Endothelial cell of umbilical vein (primary cell): ENCODE results near the gene TRMT1. TPM values are rescaled to one million over a fixed set of nuclear protein-coding genes. Genes with fewer than 3 reads are reported as not detected.

Experiments used
- BruUV-seq: library from RNA; stranded (reverse); fragments of 400-500 nt; replicated peaks from 2 replicates; lab custom pipeline; 2021; lab: Mats Ljungman, UMichigan
- CTCF ChIA-PET: fragments of 300-600, 350-600 bp; sonication (Branson Sonifier 250); formaldehyde crosslinking; loops from one replicate; lab custom pipeline; 2021; ENCODE audit warnings: antibody characterized with exemption, inconsistent platforms; lab: Charles Lee
- POLR2A ChIA-PET: fragments of 300-600, 350-600 bp; sonication (Branson Sonifier 250); formaldehyde crosslinking; loops from one replicate; lab custom pipeline; 2021; ENCODE audit warnings: antibody characterized with exemption, inconsistent platforms; lab: Charles Lee
- DNase-seq: peaks from one replicate; pipeline ENCODE4 v3.0.0-alpha.2; 2011; ENCODE audit warnings: low read depth, low spot score
- FAIRE-seq: peaks from 2 replicates; lab custom pipeline; 2011; peaks lifted over from hg19 to GRCh38; lab: Jason Lieb, UNC
- H2AFZ ChIP-seq: 2 replicates; pipeline ENCODE4 v1.6.0; 2012; ENCODE audit warnings: low read depth, low read length, control low read depth, inconsistent platforms
- H3K27ac ChIP-seq: 2 replicates; pipeline ENCODE4 v1.5.1; 2011; ENCODE audit warnings: low read depth, mild to moderate bottlenecking, control low read depth, low read length, moderate library complexity; ENCODE audit not compliant: insufficient read depth
- H3K27me3 ChIP-seq, 2 experiments: 2 replicates each; pipeline versions ENCODE4 v1.6.0 to v1.6.1; 2011; ENCODE audit warnings: low read length in 2 of 2, mixed read lengths in 1 of 2; ENCODE audit not compliant: control insufficient read depth in 2 of 2, insufficient read depth in 2 of 2
- H3K36me3 ChIP-seq, 2 experiments: 2 replicates in 1 of 2; 3 replicates in 1 of 2; pipeline ENCODE4 v1.5.1; 2011; ENCODE audit warnings: low read length in 2 of 2, mild to moderate bottlenecking in 1 of 2, moderate library complexity in 1 of 2; ENCODE audit not compliant: control insufficient read depth in 2 of 2, insufficient read depth in 2 of 2; ENCODE audit errors: extremely low read depth in 1 of 2
- H3K4me1 ChIP-seq: 3 replicates; pipeline ENCODE4 v1.5.1; 2011; ENCODE audit warnings: mild to moderate bottlenecking, low read length; ENCODE audit not compliant: control insufficient read depth, insufficient read depth; ENCODE audit errors: extremely low read depth
- H3K4me2 ChIP-seq: 2 replicates; pipeline ENCODE4 v1.6.1; 2011; ENCODE audit warnings: low read length, control low read depth, mixed read lengths; ENCODE audit not compliant: insufficient read depth
- H3K4me3 ChIP-seq, 3 experiments: fragments of 200-600 bp in 1 of 3; sonication (generic), shearing (Covaris generic) in 1 of 3; replicated peaks in 1 of 3; 2 replicates each; pipeline ENCODE4 v1.5.1; 2011 to 2016; ENCODE audit warnings: control low read depth in 3 of 3, low read length in 3 of 3, mild to moderate bottlenecking in 2 of 3, inconsistent platforms in 1 of 3, low read depth in 1 of 3, moderate library complexity in 1 of 3; ENCODE audit not compliant: insufficient read depth in 1 of 3
- H3K79me2 ChIP-seq: 2 replicates; pipeline ENCODE4 v1.6.0; 2012; ENCODE audit warnings: low read length, inconsistent platforms; ENCODE audit not compliant: control insufficient read depth, insufficient read depth
- H3K9ac ChIP-seq: replicated peaks from 2 replicates; pipeline ENCODE3; 2011; ENCODE audit warnings: low read length, control low read depth; ENCODE audit not compliant: insufficient read depth; ENCODE audit errors: extremely low read depth
- H3K9me1 ChIP-seq: replicated peaks from 3 replicates; pipeline ENCODE4 v1.6.0; 2011; ENCODE audit warnings: mild to moderate bottlenecking, low read length; ENCODE audit not compliant: control insufficient read depth, insufficient read depth; ENCODE audit errors: extremely low read depth
- H3K9me3 ChIP-seq: replicated peaks from 2 replicates; pipeline ENCODE4 v1.5.1; 2012; ENCODE audit warnings: low read length, inconsistent platforms; ENCODE audit not compliant: control insufficient read depth, insufficient read depth
- H4K20me1 ChIP-seq: replicated peaks from 2 replicates; pipeline ENCODE3; 2011; ENCODE audit warnings: mild to moderate bottlenecking, low read length; ENCODE audit not compliant: control insufficient read depth, insufficient read depth; ENCODE audit errors: extremely low read depth
- EZH2 ChIP-seq: IDR thresholded peaks from 2 replicates; pipeline ENCODE4 v1.6.1; 2012; ENCODE audit warnings: borderline replicate concordance, low read depth, mild to moderate bottlenecking, moderate library complexity, low read length, inconsistent platforms; ENCODE audit not compliant: severe bottlenecking
- FOS ChIP-seq: IDR thresholded peaks from 2 replicates; pipeline ENCODE4 v1.6.1; 2011; ENCODE audit warnings: mild to moderate bottlenecking, low read length, moderate library complexity, borderline replicate concordance; ENCODE audit not compliant: insufficient read depth
- GATA2 ChIP-seq: IDR thresholded peaks from 2 replicates; pipeline ENCODE4 v1.7.0; 2011; ENCODE audit warnings: low read depth, mild to moderate bottlenecking, moderate library complexity, mixed read lengths, low read length; ENCODE audit not compliant: insufficient read length, insufficient read depth
- JUN ChIP-seq: IDR thresholded peaks from 2 replicates; pipeline ENCODE4 v1.6.1; 2011; ENCODE audit warnings: borderline replicate concordance, low read depth; ENCODE audit not compliant: insufficient read length, insufficient read depth
- MYC ChIP-seq: IDR thresholded peaks from one replicate; pipeline ENCODE4 v1.6.1; 2011; ENCODE audit warnings: mild to moderate bottlenecking, low read depth, low read length
- POLR2A ChIP-seq: IDR thresholded peaks from 2 replicates; pipeline ENCODE4 v1.6.1; 2012; ENCODE audit warnings: low read depth, mild to moderate bottlenecking, control low read depth, low read length
- POLR2AphosphoS5 ChIP-seq: IDR thresholded peaks from 2 replicates; pipeline ENCODE4 v1.6.1; 2012; ENCODE audit warnings: low read depth, mild to moderate bottlenecking, control low read depth, low read length, moderate library complexity; ENCODE audit not compliant: insufficient read depth
- dilution Hi-C: fragments of 300-500 bp; cut with MboI; formaldehyde crosslinking; loops from one replicate; pipeline ENCODE4 v1.15.0; 2019; ENCODE audit warnings: low sequenced_read_pairs; ENCODE audit not compliant: extremely low pct_ligation_motif_present
- intact Hi-C: fragments of 100-400 bp; cut with micrococcal nuclease; formaldehyde crosslinking; loops from one replicate; pipeline ENCODE4 v1.10.0; 2022
- polyA plus RNA-seq, 4 experiments: library from polyadenylated mRNA; depleted of rRNA in 3 of 4; stranded (reverse) in 3 of 4; unstranded in 1 of 4; fragments of >200 nt; gene quantifications; 2 replicates each; pipeline versions ENCODE4 v1.2.1 to v1.2.3, GENCODE V29; 2011 to 2012; ENCODE audit warnings: missing spikeins in 1 of 4
- total RNA-seq: library from RNA; stranded (reverse); gene quantifications from 2 replicates; pipeline ENCODE4 v1.2.3, GENCODE V29; 2021
- TF ChIP-seq, protein P1 (sequence below), 2 donors: IDR thresholded peaks; 1 replicate in 1 of 2; 2 replicates in 1 of 2; pipeline ENCODE4 v1.5.1; 2011; ENCODE audit warnings: low read length in 2 of 2, mild to moderate bottlenecking in 2 of 2, moderate library complexity in 2 of 2, control low read depth in 1 of 2, inconsistent platforms in 1 of 2, low read depth in 1 of 2; ENCODE audit not compliant: insufficient read depth in 1 of 2; ENCODE audit errors: extremely low read depth in 1 of 2
- TF ChIP-seq, protein P2 (sequence below): IDR thresholded peaks from 2 replicates; pipeline ENCODE4 v1.6.1; 2011; ENCODE audit not compliant: insufficient read depth, insufficient read length

The TRMT1 gene
- total and polyA plus RNA-seq, 2 donors (not counting 3 experiments of a cell fraction or from before 2014, with no cell fraction given), result 46.3 to 53.0 TPM

DNA sequence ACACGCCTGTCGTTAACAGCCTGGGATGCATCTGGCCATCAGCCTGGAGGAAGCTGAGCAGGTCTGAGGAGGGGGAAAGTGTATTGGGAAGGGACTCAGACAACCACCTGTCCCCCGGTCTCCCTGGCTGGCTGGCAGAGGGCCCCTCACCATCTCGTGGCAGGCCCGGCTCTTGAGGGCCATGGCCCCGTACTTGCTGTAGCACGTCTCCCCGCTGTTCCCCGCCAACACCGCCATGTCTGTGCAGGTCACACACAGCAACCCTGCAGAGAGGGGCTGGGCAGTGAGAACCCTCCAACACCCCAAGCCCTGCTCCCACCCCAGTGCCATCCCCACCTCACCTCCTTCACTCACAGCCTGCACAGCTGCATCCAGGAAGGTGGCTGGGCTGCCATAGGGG is 4.0 kb downstream of the TRMT1 start:
- POLR2A ChIA-PET, result no interaction called here
- no peak for TF ChIP-seq POLR2A
- no peak for TF ChIP-seq JUN
- no peak for TF ChIP-seq POLR2AphosphoS5
- TF ChIP-seq GATA2, result no peak
- no peak for TF ChIP-seq EZH2
- TF ChIP-seq, protein P1, sequence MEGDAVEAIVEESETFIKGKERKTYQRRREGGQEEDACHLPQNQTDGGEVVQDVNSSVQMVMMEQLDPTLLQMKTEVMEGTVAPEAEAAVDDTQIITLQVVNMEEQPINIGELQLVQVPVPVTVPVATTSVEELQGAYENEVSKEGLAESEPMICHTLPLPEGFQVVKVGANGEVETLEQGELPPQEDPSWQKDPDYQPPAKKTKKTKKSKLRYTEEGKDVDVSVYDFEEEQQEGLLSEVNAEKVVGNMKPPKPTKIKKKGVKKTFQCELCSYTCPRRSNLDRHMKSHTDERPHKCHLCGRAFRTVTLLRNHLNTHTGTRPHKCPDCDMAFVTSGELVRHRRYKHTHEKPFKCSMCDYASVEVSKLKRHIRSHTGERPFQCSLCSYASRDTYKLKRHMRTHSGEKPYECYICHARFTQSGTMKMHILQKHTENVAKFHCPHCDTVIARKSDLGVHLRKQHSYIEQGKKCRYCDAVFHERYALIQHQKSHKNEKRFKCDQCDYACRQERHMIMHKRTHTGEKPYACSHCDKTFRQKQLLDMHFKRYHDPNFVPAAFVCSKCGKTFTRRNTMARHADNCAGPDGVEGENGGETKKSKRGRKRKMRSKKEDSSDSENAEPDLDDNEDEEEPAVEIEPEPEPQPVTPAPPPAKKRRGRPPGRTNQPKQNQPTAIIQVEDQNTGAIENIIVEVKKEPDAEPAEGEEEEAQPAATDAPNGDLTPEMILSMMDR (IDR thresholded peaks at IDR 0.05; ENCODE audit: extremely low read depth in 1 of 2, insufficient read depth in 1 of 2, low read depth in 1 of 2, low read length in 2 of 2), result no peak
- no peak for TF ChIP-seq MYC
- no peak for TF ChIP-seq FOS
- TF ChIP-seq, protein P2, sequence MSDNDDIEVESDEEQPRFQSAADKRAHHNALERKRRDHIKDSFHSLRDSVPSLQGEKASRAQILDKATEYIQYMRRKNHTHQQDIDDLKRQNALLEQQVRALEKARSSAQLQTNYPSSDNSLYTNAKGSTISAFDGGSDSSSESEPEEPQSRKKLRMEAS, result no peak
- intact Hi-C loops, result no loop called here

More for the DNA sequence above, 4.0 kb downstream of the TRMT1 start:
- Histone ChIP-seq H3K27ac (no peak overlapping the region), H3K9me3 (no peaks in the 10 kb centered on the region), H2AFZ (no peak overlapping the region), H3K36me3 (peaks cover 0 to 15% of the 10 kb centered on the region in 2 experiments), H3K79me2 (peaks cover 15% of the 10 kb centered on the region), H3K27me3 (no peaks in the 10 kb centered on the region), H3K4me2 (no peak overlapping the region), H3K4me1 (peaks cover 5% of the 10 kb centered on the region), H3K4me3 (no peak overlapping the region), H3K9me1 (no peaks in the 10 kb centered on the region), H3K9ac (no peak overlapping the region), H4K20me1 (no peaks in the 10 kb centered on the region)
- FAIRE-seq (no peak), DNase-seq (no peak)
- no TSS peak for BruUV-seq
- dilution Hi-C loops, result no loop called here
- CTCF ChIA-PET, result interaction anchor here (0.6 kb wide), 1 partner anchor 11 kb away, joined by 3 read pairs; no protein-coding TSS in a partner anchor
